ENCODE measurements around the gene SPDYC.
"Not testable (repeated sequence)": the region's sequence is repeated elsewhere in the genome, so short reads cannot be mapped to it uniquely, and the experiment has no call there.

Gene SPDYC

GRCh38 chr11:65147352-65148075 lies 22.5 kb upstream of the SPDYC start:
- H3K27ac ChIP-seq (ENCODE audit: low read depth, low read length): no peak overlapping the region
- no peaks in the 10 kb centered on the region for H3K27me3 ChIP-seq (ENCODE audit: control insufficient read depth, insufficient read depth, low read length)
- no peak overlapping the region for H3K4me3 ChIP-seq (ENCODE audit: low read length)
- no peaks in the 10 kb centered on the region for H3K4me1 ChIP-seq (ENCODE audit: control insufficient read depth, insufficient read depth, low read length)
- H3K36me3 ChIP-seq (ENCODE audit: control insufficient read depth, insufficient read depth, low read length): no peaks in the 10 kb centered on the region
- H3K9ac ChIP-seq (ENCODE audit: low read length): no peak overlapping the region

GRCh38 chr11:65148657-65149056 lies 21.4 kb upstream of the SPDYC start:
- H3K27ac ChIP-seq (ENCODE audit: low read depth, low read length): no peak overlapping the region

GRCh38 chr11:65150131-65150508 lies 19.9 kb upstream of the SPDYC start:
- H3K9ac ChIP-seq (ENCODE audit: low read length); H3K27me3 ChIP-seq (ENCODE audit: control insufficient read depth, insufficient read depth, low read length); H3K27ac ChIP-seq (ENCODE audit: low read depth, low read length); H3K36me3 ChIP-seq (ENCODE audit: control insufficient read depth, insufficient read depth, low read length); H3K4me3 ChIP-seq (ENCODE audit: low read length); H3K4me1 ChIP-seq (ENCODE audit: control insufficient read depth, insufficient read depth, low read length): not testable (repeated sequence)

More at GRCh38 chr11:65148657-65149056, 21.4 kb upstream of the SPDYC start:
- Histone ChIP-seq H3K36me3 (ENCODE audit: control insufficient read depth, insufficient read depth, low read length) (no peaks in the 10 kb centered on the region), H3K9ac (ENCODE audit: low read length) (no peak overlapping the region), H3K4me3 (ENCODE audit: low read length) (no peak overlapping the region), H3K4me1 (ENCODE audit: control insufficient read depth, insufficient read depth, low read length) (no peaks in the 10 kb centered on the region), H3K27me3 (ENCODE audit: control insufficient read depth, insufficient read depth, low read length) (no peaks in the 10 kb centered on the region)

- Histone ChIP-seq H3K4me1 (ENCODE audit: control insufficient read depth, insufficient read depth, low read length) (no peaks in the 10 kb centered on the region), H3K27ac (ENCODE audit: low read depth, low read length) (peak overlapping the region; percentile 18), H3K4me3 (ENCODE audit: low read length) (no peak overlapping the region), H3K9ac (ENCODE audit: low read length) (no peak overlapping the region), H3K36me3 (ENCODE audit: control insufficient read depth, insufficient read depth, low read length) (no peaks in the 10 kb centered on the region), H3K27me3 (ENCODE audit: control insufficient read depth, insufficient read depth, low read length) (no peaks in the 10 kb centered on the region)
Measured at GRCh38 chr11:65150509-65151299, 19.3 kb upstream of the SPDYC start.

- H3K36me3 ChIP-seq (ENCODE audit: control insufficient read depth, insufficient read depth, low read length): no peaks in the 10 kb centered on the region
- H3K4me1 ChIP-seq (ENCODE audit: control insufficient read depth, insufficient read depth, low read length): no peaks in the 10 kb centered on the region
- no peak overlapping the region for H3K9ac ChIP-seq (ENCODE audit: low read length)
- H3K27ac ChIP-seq (ENCODE audit: low read depth, low read length): no peak overlapping the region
- no peaks in the 10 kb centered on the region for H3K27me3 ChIP-seq (ENCODE audit: control insufficient read depth, insufficient read depth, low read length)
- H3K4me3 ChIP-seq (ENCODE audit: low read length): no peak overlapping the region
Measured at GRCh38 chr11:65151331-65151899, 18.6 kb upstream of the SPDYC start.

GRCh38 chr11:65152122-65152521 lies 17.9 kb upstream of the SPDYC start:
- no peaks in the 10 kb centered on the region for H3K4me1 ChIP-seq (ENCODE audit: control insufficient read depth, insufficient read depth, low read length)
- no peak overlapping the region for H3K27ac ChIP-seq (ENCODE audit: low read depth, low read length)
- no peaks in the 10 kb centered on the region for H3K36me3 ChIP-seq (ENCODE audit: control insufficient read depth, insufficient read depth, low read length)

GRCh38 chr11:65156256-65156655 lies 13.8 kb upstream of the SPDYC start:
- no peaks in the 10 kb centered on the region for H3K4me1 ChIP-seq (ENCODE audit: control insufficient read depth, insufficient read depth, low read length)

More at GRCh38 chr11:65152122-65152521, 17.9 kb upstream of the SPDYC start:
- H3K9ac ChIP-seq (ENCODE audit: low read length): no peak overlapping the region
- no peak overlapping the region for H3K4me3 ChIP-seq (ENCODE audit: low read length)
- H3K27me3 ChIP-seq (ENCODE audit: control insufficient read depth, insufficient read depth, low read length): no peaks in the 10 kb centered on the region

GRCh38 chr11:65156926-65157325 lies 13.1 kb upstream of the SPDYC start:
- Histone ChIP-seq H3K9ac (ENCODE audit: low read length) (no peak overlapping the region), H3K27ac (ENCODE audit: low read depth, low read length) (no peak overlapping the region), H3K36me3 (ENCODE audit: control insufficient read depth, insufficient read depth, low read length) (no peaks in the 10 kb centered on the region), H3K27me3 (ENCODE audit: control insufficient read depth, insufficient read depth, low read length) (no peaks in the 10 kb centered on the region), H3K4me1 (ENCODE audit: control insufficient read depth, insufficient read depth, low read length) (no peaks in the 10 kb centered on the region), H3K4me3 (ENCODE audit: low read length) (no peak overlapping the region)

More at GRCh38 chr11:65156256-65156655, 13.8 kb upstream of the SPDYC start:
- H3K36me3 ChIP-seq (ENCODE audit: control insufficient read depth, insufficient read depth, low read length): no peaks in the 10 kb centered on the region
- H3K4me3 ChIP-seq (ENCODE audit: low read length): no peak overlapping the region
- no peaks in the 10 kb centered on the region for H3K27me3 ChIP-seq (ENCODE audit: control insufficient read depth, insufficient read depth, low read length)
- no peak overlapping the region for H3K9ac ChIP-seq (ENCODE audit: low read length)
- H3K27ac ChIP-seq (ENCODE audit: low read depth, low read length): no peak overlapping the region

GRCh38 chr11:65157336-65157735 lies 12.7 kb upstream of the SPDYC start:
- Histone ChIP-seq H3K27me3 (ENCODE audit: control insufficient read depth, insufficient read depth, low read length) (no peaks in the 10 kb centered on the region), H3K4me1 (ENCODE audit: control insufficient read depth, insufficient read depth, low read length) (no peaks in the 10 kb centered on the region), H3K9ac (ENCODE audit: low read length) (no peak overlapping the region), H3K36me3 (ENCODE audit: control insufficient read depth, insufficient read depth, low read length) (no peaks in the 10 kb centered on the region), H3K27ac (ENCODE audit: low read depth, low read length) (no peak overlapping the region), H3K4me3 (ENCODE audit: low read length) (no peak overlapping the region)

GRCh38 chr11:65159012-65159411 lies 11.0 kb upstream of the SPDYC start:
- Histone ChIP-seq H3K27me3 (ENCODE audit: control insufficient read depth, insufficient read depth, low read length) (no peaks in the 10 kb centered on the region), H3K36me3 (ENCODE audit: control insufficient read depth, insufficient read depth, low read length) (no peaks in the 10 kb centered on the region), H3K9ac (ENCODE audit: low read length) (no peak overlapping the region), H3K4me3 (ENCODE audit: low read length) (no peak overlapping the region), H3K27ac (ENCODE audit: low read depth, low read length) (no peak overlapping the region), H3K4me1 (ENCODE audit: control insufficient read depth, insufficient read depth, low read length) (no peaks in the 10 kb centered on the region)

GRCh38 chr11:65160643-65161042 lies 9.4 kb upstream of the SPDYC start:
- no peak overlapping the region for H3K27ac ChIP-seq (ENCODE audit: low read depth, low read length)
- H3K9ac ChIP-seq (ENCODE audit: low read length): no peak overlapping the region
- no peak overlapping the region for H3K4me3 ChIP-seq (ENCODE audit: low read length)
- H3K36me3 ChIP-seq (ENCODE audit: control insufficient read depth, insufficient read depth, low read length): no peaks in the 10 kb centered on the region
- H3K4me1 ChIP-seq (ENCODE audit: control insufficient read depth, insufficient read depth, low read length): no peaks in the 10 kb centered on the region
- H3K27me3 ChIP-seq (ENCODE audit: control insufficient read depth, insufficient read depth, low read length): no peaks in the 10 kb centered on the region

GRCh38 chr11:65163684-65164083 lies 6.3 kb upstream of the SPDYC start:
- no peak overlapping the region for H3K4me3 ChIP-seq (ENCODE audit: low read length)
- no peaks in the 10 kb centered on the region for H3K27me3 ChIP-seq (ENCODE audit: control insufficient read depth, insufficient read depth, low read length)
- H3K27ac ChIP-seq (ENCODE audit: low read depth, low read length): no peak overlapping the region
- no peaks in the 10 kb centered on the region for H3K36me3 ChIP-seq (ENCODE audit: control insufficient read depth, insufficient read depth, low read length)
- H3K4me1 ChIP-seq (ENCODE audit: control insufficient read depth, insufficient read depth, low read length): no peaks in the 10 kb centered on the region
- no peak overlapping the region for H3K9ac ChIP-seq (ENCODE audit: low read length)

Measured in rectal smooth muscle tissue (tissue), 1 donor.